GM12891 (cell line): ENCODE measurements around the gene RDH14.

Experiments used
- DNase-seq: peaks from one replicate; pipeline ENCODE4 v3.0.0; 2011; ENCODE audit warnings: low spot score; ENCODE audit not compliant: insufficient read length
- FAIRE-seq: peaks from 2 replicates; lab custom pipeline; 2011; peaks lifted over from hg19 to GRCh38; lab: Jason Lieb, UNC
- PAX5 ChIP-seq: IDR thresholded peaks from 2 replicates; pipeline ENCODE4 v1.6.1; 2011; ENCODE audit warnings: low read length, moderate library complexity, mild to moderate bottlenecking; ENCODE audit not compliant: insufficient read depth, severe bottlenecking
- POLR2A ChIP-seq: IDR thresholded peaks from 2 replicates; pipeline ENCODE4 v1.6.1; 2011; ENCODE audit warnings: low read depth, low read length, control low read depth
- POLR2AphosphoS5 ChIP-seq: IDR thresholded peaks from 2 replicates; pipeline ENCODE4 v1.6.1; 2011; ENCODE audit warnings: low read depth, low read length, control low read depth
- POU2F2 ChIP-seq: IDR thresholded peaks from 2 replicates; pipeline ENCODE4 v1.6.1; 2011; ENCODE audit warnings: low read depth, mild to moderate bottlenecking, control low read depth, low read length, moderate library complexity
- SPI1 ChIP-seq: IDR thresholded peaks from 2 replicates; pipeline ENCODE4 v1.6.1; 2011; ENCODE audit warnings: low read depth, low read length, control low read depth
- TAF1 ChIP-seq: IDR thresholded peaks from 2 replicates; pipeline ENCODE4 v1.6.1; 2011; ENCODE audit warnings: low read depth, low read length, control low read depth

The RDH14 gene

DNA sequence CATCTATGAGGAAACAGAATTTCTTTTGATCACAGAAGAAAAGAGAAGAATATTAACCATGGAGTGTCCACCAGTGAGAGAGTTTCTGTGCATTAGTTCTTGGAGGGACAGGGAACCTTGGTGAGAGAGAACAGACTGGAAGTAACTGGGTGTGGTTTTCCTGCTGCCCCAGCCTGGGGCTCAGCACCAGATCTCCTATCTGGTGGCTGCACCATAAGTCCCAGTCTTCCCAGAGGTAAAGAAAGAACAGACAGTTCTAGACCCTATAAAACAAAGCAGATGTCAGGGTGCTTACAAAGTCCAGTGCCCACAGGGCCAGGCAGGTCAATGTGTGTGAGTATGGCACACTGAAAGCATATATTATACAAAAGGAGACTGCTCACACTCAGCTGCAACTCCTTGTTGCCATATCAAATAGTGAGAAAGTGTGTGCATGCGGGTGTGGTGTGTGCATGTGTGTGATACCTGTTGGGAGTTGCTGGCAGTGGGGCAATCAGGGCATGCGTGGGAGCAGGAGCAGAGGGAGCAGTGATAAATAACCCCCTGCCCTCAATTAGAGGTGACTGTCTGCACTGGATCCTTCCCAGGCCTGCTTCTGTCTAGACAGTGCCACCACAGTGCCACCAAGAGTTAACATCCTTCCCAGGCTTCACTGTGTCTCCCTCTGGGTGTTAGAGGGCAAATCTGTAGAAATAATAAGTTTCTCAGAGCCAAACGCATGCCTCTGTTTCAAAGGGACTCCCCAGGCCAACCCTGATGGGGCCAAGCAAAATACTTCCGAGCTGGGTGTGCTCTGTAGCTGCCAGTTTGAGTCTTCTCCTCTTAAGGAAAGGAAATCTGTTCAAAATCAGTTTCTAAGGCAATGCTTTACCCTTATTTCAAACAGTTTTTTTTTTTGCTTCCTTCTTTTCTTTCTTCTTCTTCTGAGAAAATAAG lies 45.7 kb downstream of the RDH14 start:
- TF ChIP-seq PAX5: no peak
- TF ChIP-seq SPI1: no peak
- no peak for TF ChIP-seq TAF1
- no peak for TF ChIP-seq POLR2A
- no peak for TF ChIP-seq POU2F2
- no peak for TF ChIP-seq POLR2AphosphoS5
- DNase-seq (no peak), FAIRE-seq (no peak)

DNA sequence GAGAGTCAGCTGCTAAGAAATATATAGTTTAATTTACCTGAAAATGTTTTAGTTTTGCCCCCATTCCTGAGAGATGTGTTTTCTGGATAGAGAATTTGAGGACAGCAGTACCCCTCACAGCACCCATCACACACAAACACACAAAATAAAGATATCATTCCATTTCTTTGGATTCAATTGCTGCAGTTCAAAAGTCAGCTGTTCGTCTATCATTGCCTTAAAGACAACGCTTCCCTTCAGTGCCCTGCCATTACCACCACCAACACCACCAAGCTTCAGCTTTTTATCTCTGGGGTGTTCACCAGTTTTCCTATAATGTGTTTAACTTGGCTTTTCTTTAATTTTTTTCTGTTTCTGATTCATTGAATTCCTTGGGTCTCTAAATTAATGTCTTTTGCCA lies 49.7 kb downstream of the RDH14 start:
- no peak for TF ChIP-seq POLR2A
- TF ChIP-seq POLR2AphosphoS5: no peak
- no peak for TF ChIP-seq PAX5
- TF ChIP-seq POU2F2: no peak
- no peak for TF ChIP-seq SPI1
- TF ChIP-seq TAF1: no peak
- DNase-seq: no peak
- no peak for FAIRE-seq

DNA sequence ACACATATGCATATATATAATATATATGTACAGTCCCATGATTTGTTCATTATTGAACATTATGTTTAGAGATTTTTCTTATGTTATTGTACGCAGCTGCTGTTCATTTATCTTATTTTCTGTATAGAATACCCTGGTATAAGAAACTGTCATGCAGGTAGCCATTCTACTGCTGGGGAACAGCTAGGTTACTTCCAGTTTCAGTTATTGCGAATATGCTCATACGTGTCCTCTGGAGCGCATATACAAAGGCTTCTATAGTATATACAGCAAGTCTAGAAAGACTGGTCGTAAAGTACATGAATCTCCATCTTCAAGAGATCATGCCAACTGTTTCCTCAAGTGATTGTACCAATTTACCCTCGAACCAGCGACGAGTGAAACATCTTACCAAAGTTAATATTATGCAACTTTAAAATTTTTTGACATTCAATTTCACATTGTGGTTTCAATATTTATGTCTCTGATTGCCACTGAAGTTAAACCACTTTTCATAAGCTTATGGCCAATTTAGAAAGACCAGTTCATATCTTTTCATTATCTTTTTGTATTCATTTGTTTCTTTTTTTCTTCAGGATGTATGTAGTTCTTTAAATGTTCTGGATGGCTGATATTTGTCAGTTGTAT lies 53.5 kb downstream of the RDH14 start:
- TF ChIP-seq TAF1: no peak
- no peak for TF ChIP-seq POLR2A
- no peak for TF ChIP-seq POU2F2
- TF ChIP-seq SPI1: no peak
- no peak for TF ChIP-seq PAX5
- TF ChIP-seq POLR2AphosphoS5: no peak
- DNase-seq: no peak
- no peak for FAIRE-seq

DNA sequence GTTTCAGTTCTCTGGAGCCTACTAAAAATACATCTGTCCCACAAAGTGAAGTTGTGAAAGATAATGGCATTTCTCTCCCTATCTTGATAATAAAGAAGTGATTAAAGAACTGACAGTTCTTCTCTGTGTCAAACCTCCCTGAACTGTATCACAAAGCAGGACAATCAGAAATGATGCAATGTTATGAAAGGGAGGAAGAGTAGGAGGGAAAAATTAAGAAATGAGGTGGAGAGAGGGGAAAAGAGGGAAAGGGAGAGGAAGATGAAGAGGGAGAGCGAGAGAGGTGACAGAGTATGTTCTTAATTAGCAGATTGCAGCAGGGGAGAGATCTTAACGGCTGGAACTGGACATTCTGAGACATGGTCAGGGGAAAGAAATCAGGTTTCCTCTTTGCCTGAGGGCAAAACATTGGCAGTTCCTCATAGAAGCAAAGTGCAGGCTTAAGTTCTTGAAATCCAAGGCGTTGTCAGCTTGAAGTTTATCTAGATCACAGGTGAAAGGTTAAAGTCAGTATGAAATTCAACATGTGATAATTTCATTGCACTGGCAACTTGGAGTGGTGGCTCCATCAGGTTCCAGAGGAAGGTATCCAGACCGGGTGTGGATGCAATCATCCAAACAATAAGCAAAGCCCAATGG lies 54.6 kb downstream of the RDH14 start:
- FAIRE-seq (no peak), DNase-seq (no peak)

More for the DNA sequence above, 54.6 kb downstream of the RDH14 start:
- TF ChIP-seq POU2F2 (no peak), POLR2AphosphoS5 (no peak), SPI1 (no peak), TAF1 (no peak), PAX5 (no peak), POLR2A (no peak)
